Smooth muscle cell of the brain vasculature (primary cell): ENCODE measurements around the gene STK17B.
A peak's percentile ranks its signal among the peaks of the same experiment; 100 is the strongest.
"Not testable (repeated sequence)": the region's sequence is repeated elsewhere in the genome, so short reads cannot be mapped to it uniquely, and the experiment has no call there.

Experiments used
- DNase-seq: peaks from one replicate; pipeline ENCODE4 v3.0.0-alpha.2; 2012; ENCODE audit warnings: low read depth, low spot score

The STK17B gene

DNA sequence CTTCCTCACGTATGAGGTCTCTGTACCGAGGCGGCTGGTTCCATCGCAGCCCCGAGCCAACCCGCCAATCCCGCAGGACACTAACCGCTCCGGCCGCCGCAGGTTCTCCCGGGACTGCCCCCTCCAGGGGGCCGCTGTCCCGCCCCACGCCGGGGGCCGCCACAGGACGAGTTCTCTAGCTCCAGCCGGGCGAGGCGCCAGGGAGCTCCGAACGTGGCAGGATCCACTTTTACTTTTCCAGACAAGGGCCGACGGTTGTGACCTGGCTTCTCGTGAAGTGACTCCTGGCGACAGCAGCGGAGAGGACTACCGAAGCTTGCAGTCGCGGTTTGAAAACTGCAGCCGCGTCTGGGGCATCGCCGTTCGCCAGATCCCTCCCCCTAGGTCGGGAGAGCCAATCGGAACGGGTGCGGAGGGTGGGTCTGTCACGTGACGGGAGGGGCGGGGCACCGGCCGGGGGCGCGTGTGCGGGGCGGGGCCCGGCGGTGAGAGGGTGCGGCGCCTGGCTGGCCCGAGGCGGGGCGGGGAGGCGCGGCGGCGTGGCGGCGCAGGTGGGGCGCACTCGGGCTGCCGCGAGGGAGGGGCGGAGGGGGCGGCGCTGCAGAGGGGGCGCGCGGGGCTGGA is at the start of gene STK17B:
TSS of gene STK17B (minus strand) at position 331 of the 624 bp plus-strand sequence. CDS start 8,195 bp downstream, outside the sequence.
- DNase-seq, result peak; percentile 83

DNA sequence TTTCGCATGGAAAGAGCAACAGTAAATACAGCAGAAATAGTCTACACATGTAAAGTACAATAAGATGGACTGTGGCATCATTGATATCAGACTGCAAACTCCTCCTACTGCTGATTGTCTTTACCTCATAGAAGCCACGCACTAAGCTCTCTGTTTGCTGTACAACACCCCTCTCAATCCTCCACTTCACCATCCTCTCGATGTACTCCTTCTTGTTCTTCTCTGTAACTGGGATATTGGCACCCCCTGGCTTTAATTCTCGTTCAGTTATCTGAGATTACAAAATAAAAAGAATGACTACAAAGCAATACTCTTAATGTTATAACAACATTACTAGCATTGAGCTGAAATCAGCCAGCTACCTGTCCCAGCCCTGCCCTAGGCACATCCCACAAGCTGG is 49.3 kb upstream of the STK17B start:
- DNase-seq, result no peak

DNA sequence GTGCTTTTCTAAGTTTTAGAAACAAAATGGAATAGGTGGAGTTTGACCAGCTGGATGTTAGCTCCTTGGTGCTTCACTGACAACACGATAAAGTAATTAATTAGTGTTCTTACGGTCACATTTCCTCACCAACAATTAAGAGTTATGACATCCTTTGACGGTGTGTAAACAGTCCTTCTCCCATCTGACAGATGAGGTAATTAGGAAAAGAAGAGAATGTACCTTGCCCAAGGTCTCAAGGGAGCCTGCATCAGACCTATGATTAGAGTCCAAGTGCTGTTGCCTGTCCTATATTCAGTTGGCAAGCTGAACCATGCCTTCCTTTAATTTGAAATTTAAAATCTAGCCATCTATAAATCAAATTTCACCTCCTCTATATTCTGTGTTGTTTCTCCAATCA is 48.3 kb upstream of the STK17B start:
- DNase-seq, result no peak

DNA sequence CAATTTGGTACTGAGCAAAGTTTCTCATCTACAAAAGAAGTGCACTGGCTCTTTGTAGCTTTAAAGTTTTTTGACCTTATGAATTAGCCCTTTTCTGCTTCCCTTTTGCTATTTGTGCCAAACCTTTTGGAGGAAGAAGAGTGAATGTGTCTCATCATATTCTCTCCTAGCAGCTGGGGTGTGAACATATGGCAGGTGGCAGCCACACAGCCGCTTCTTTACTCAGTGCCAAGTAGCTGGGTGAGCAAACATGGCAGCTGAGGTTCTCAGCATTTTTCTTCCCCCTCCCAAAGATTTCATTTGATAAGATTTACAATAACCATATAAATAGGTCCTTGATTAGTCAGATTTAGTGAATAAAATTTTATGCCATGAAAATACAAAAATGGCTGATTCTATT is 46.7 kb upstream of the STK17B start:
- DNase-seq, result no peak

DNA sequence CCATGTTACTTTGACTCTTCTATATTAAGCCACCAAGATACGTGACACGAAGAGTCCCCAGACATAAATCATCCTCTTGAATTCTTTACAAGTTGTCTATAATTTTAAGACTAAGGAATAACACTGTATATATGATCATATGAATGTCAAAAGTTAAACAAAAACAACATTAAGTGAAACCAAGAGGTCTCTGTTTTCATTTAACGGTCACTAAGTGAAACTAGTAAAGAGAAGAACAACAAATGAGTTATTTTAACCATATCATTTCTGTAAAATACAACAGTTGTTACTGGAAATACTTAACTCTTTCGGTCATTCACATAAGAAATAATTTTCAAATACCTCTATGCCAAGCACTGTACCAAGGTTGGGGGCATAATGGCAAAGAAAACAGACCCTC is 45.7 kb upstream of the STK17B start:
- DNase-seq, result no peak

DNA sequence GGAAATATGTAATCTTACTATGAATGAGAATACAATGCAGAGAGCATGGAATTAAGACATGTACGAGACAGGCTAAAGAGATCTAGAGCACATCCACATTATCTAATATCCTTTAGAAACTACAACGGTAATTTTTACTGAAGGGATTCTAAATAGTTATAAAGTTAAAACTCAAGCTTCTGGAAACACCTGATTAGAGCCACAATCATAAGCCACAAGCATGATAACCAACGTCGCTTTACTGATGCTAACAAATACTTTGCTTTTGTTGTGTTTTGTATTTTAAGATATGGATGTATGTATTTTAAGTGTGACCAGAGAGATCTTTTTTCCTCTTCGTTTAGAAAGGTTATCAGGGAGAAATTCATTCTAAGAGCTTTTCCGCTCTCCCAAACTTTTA is 44.0 kb upstream of the STK17B start:
- DNase-seq, result no peak

DNA sequence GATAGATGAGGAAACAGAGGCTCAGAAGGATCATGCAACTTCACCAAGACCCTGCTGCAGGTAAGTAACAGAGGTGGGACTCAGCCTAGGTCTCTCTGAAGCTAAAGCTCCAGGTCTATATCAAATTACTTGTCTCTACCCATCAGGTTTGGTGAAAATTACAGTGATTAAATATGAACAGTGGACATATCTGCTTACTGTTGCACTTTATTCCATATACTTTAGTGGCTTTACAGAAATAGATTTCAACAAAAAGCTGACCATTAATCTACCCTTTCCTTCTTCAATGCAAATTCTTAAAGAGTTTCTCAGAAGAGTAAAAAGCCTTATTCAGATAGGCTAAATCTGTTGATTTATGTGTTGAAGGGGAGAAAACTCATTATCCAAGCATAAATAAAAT is 42.8 kb upstream of the STK17B start:
- no peak for DNase-seq

DNA sequence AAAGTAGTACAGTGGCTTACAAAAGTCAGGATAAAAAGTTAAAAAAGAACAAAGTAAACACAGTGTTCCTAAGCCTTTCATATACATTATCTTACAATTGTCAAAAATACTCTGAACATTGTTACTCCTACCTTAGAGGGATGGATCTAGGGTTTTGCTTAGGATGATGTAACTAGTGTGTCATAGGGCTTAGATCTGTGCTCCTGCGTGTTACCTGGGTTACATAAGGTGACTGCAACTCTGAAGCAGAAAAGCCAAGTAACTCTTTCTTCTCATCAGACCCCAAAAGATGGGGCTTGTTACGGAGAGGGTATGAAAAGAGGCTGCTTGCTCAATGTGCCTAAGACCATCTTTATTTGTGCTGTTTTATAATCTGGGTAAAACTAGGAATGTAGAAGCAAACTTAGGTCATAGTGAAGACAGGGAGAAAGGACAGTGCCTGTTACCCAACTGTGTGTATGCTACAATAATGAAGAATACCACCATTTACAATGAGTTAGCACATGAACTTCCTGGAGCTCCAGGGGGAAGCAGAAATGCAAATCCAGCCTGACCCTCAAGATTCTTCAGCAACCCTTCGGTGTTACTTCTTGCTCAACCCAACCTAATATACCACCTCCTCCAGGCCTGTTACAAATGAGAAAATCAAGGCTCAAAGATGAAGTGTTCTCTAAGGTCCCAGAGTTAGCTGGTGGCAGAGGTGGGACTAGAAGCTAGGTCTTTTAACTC is 42.0 kb upstream of the STK17B start:
- DNase-seq, result no peak

DNA sequence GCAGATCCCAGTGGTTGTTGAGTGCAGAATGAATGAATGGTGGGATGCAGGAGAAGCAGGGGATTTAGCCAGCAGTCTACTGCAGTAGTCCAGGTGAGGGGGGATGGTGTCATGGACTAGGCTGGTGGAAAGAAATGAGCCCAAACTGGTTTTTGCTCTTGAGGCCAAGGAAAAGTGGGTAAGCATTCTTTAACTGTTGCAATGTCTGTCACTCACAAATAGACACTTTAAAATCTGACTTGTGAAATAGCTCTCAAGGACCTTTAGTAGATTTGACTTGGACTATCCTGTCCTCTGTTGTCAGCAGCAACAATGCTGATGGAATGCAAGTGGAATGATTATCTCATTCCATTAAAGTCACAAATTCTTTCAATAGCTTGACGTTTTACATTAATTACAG is 37.5 kb upstream of the STK17B start:
- DNase-seq, result no peak

DNA sequence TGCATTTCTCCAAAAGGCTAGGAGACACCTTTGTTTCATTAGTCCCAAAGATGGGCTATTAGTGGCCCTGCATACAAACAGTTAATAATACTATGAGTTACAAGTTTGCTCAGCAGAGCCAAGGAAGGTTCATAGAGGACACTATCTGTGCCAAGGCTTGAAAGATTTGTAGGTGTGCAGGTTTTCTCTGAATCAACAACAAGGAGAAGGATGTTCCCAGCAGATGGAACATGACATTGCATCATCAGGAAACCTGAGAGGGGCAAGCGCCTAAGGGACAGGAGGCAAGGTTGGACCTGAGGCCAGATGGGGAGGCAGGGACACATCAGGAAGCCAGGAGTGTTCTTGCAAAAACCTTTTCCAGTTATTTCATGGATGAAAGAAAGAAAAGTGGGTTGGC is 35.4 kb upstream of the STK17B start:
- DNase-seq, result no peak

DNA sequence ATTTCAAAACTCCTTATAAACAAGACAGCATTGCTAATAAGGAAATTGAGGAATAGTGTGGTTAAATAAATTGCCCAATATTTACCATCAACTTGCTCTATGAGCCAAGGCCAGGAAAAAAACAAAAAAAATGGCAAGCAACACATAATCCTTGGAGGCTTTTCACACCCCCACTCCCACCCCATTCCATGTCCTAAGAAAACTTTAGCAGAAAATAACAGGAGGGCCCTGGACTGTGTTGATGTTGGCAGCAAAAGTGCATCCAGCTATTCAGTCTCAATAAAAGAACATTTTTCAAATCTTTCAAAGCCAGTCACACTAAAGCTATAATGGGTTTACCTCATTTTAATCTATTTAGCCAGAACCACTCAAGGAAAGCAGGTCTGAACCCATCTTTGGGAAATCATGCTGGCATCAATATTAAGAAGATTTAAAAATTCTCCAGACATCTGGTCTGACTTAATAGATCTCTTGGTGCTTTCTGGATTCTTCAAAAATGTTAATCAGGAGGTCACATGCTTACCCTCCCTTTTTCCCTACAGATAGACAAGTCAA is 34.6 kb upstream of the STK17B start:
- peak; percentile 10 for DNase-seq

DNA sequence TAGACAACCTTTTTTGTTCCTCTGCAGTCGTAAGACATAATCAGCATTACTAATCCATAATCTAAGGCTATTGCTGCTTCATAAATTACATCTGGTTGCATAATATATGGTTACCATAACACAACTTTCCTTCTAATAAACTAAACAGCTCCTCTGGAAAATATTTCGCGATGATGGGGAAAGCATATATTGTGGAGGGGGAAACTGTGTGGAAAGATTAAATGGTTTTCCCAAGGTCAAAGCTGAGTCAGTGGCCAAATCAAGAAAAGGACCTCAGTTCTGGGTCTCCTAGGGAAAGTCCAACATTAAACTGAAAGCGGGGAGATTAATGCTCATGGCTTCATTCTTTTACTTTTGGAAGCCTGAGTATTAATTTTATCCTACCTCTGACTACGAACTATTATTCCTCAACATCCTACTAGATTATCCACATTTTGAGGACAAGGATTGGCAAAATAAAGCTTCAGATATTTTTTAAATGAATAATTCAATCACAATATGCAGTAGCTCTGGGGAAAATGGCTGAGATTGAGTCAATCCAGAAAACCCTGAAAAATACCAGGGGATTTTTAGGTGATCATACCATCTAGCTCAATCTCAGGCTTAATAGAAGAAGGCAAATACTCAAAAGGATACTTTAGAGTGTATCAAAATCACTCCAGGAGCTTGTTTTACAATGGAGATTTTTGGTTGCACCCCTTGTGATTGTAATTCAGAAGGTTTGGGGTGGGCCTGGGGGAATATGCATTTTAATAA is 33.8 kb upstream of the STK17B start:
- no peak for DNase-seq

DNA sequence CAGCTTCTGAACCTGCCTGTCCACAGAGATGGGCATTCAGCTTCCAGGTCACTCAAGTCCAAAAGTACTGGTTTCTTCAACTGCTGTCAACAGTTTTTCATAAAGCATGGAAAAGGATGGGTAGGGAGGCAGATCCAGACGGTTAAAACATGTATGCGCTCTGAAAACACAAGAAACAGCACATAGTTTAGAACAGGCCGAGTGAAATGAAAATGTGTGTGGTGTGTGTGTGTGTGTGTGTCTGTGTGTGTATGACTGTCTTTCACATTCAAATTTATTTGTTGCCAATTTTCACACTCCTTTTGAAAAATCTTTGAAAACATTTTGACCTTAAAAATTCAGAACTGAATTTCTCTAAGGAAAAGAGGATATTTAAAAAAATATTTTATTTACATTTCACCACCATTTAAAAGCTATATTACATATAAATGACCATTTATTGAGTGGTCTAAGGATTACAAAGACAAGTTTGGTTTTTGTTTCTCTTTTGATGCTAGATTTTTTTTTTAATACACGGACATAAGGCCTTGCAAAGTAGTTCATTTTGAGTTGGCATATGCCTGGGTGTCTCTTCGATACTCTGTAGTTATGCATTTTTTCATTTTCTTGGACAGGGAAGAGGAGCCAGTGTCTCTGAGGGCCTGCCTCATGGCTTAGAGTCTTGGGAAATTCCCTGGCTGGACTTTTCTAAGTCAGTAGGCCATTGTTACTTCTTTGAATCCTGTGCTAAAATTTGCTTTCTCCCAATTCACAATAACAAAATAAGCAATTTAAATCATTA is 30.0 kb upstream of the STK17B start:
- no peak for DNase-seq

DNA sequence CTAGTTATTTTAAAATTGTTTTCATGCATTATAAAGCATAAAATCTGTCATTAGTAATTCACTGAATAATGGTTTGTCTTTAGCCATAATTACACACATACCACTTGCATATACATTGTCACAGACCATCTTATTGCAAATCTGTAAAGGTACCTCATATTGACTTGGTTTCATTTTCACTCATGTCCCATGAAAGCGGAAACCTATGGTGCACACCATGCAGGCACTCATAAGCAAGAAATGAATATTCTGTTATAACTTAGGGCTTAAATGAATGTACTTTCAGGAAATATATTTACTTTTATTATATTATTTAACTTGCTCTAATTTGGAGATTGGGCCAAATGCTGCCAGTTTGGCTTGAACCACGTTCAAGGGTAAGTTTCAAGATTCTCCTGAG is 29.2 kb upstream of the STK17B start:
- no peak for DNase-seq

DNA sequence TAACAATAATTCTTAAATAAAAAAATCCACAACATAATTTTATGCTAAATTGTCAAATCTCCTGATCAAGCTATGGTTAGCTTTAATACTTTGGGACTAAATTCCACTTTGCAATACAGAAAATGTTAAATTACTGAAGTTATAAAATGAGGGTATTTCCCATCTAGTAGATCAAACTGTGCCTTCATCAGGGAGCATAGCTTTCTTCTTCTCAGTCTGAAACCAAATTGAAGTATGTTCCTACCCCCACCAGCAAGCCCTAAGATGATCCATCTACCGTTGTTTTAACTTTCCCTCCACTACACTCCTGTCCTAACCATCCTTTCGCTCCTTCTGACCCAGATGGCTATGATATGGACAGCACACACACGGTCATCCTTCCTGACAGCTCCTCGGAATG is 24.4 kb upstream of the STK17B start:
- DNase-seq, result no peak

DNA sequence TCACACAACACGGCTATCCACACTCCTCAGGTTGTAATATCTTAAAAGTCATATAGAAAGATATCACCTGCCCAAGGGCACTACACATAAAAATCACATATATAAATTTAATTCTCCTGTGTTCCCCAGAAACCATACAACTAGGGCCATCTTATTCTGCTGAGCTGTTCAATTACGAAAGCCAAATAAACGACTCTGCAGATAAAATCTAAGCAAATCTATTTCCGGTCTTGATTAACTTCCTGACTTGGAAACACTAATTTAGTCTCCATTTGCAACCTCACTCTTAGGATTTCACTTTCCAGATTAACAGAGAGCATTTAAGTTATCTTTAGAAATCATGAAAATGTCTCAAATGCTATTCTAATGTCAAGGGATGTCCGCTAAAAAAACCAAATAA is 23.9 kb upstream of the STK17B start:
- no peak for DNase-seq

DNA sequence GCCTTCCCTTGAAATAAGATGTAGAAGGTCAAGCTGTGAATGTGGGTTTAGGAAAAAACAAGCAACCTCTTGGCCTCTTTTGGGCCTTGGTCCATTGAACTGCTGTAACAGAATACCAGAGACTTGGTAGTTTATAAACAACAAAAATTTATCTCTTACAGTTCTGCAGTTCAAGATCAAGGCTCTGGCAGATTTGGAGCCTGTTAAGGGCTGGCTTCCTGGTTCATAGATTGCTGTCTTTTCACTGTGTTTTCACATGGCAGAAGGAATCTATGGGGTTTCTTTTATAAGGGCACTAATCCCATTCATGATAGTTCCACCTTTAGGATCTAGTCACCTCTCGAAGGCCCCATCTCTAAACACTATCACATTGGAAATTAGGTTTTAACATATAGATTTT is 20.2 kb upstream of the STK17B start:
- DNase-seq, result no peak

DNA sequence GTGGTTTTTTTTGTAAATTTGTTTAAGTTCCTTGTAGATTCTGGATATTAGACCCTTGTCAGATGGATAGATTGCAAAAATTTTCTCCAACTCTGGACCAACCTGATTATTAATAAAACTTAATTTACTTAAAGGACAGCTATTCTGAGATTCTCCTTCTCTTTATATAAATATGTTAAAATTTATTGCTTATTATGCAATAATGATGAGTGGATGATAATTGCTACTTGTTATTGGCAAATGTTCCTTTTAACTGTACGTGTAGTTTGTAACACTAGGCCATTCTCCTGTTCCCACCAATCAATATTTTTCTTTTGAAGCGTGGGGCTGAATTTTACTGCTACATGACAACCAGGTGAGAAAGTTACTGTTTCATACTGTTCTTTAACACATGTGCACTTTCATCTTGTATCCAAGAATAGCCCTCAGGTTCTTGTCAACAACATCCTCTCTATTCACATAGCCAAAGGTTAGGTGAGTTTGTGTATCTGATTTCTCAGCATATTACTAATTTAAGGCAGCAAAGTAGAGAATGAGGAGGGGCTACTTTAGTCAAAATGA is 16.6 kb upstream of the STK17B start:
- no peak for DNase-seq

DNA sequence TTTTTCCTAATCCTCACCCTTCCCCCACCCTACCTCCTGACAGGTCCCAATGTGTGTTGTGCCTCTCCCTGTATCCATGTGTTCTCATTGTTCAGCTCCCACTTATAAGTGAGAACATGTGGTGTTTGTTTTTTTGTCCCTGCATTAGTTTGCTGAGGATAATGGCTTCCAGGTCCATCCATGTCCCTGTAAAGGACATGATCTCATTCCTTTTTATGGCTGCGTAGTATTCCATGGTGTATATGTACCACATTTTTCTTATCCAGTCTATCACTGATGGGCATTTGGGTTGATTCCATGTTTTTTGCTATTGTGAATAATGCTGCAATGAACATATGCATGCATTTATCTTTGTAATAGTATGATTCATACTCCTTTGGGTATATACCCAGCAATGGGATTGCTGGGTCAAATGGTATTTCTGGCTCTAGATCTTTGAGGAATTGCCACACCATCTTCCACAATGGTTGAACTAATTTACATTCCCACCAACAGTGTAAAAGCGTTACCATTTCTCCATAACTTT is 15.9 kb upstream of the STK17B start:
- not testable (repeated sequence) for DNase-seq

DNA sequence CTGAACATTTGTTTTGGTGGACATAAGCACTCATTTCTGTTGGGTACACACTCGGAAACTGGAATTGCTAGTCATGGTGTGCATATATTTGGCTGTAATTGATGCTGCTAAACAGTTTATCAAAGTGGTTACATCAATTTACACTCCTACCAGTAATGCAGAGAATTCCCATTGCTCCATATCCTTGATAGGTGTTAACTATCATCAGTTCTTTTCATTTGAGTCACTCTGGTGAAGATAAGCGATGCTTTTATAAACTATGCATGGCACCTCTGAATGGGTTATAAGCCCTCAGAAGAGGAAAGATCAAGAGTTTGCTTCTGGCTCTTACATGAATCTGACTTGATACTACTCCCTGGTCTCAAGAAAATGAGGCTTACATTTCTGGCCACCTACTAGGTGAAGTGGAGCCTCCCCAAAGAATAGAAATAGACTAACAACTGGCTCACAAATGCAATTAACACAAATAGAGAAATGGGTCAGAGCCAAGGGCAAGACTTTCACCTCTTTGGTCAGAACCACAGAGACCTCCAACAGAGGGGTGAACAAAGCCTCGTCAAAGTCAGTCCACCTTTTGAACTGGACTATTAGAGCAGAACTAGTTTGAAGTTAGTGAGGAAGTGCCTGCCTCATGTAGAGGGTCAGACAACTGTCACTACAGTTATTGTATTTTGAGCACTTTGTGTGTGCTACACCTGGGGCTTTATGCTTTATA is 15.0 kb upstream of the STK17B start:
- DNase-seq, result no peak

DNA sequence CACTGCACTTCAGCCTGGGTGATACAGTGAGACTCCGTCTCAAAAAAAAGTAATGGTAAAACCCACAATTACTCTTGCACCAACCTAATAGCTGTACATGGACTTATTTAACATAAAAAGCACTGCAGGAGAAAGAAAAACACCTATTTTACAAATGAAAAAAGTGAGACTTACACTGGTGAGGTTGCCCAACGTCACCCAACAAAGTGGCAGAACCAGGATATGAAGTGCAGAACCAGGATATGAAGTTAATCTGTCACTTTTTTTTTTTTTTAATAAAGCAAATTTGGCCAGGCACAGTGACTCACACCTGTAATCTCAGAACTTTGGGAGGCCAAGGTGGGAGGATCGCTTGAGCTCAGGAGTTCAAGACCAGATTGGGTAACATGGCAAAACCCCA is 13.5 kb upstream of the STK17B start:
- no peak for DNase-seq
